ELF-1 (cell line): ENCODE data around the gene MYO16.
A peak's percentile ranks its signal among the peaks of the same experiment; 100 is the strongest.

ENCODE experiments used
- DNase-seq: peaks from one replicate; pipeline ENCODE4 v3.0.0-alpha.2; 2016; ENCODE audit warnings: low read depth, low spot score

The MYO16 gene

DNA sequence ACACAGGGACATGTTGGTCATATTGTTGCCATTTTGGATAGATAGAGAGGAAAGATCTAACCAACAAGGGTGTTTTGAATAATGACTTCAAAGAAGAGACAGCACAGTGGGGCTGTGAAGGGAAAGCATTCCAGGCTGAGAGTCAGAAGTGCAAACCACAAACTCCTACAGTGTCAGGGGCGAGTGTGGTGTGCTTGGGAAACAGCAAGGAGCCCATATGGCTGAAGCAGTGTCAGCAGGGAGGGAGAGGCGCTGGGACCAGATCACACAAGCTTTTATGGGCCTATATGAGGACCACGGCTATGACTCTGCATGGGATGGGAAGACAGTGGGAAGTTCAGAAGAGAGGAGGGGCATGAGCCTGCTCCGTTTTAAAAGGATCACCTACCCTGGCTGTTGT, 166.4 kb downstream of the MYO16 start:
- no peak for DNase-seq

DNA sequence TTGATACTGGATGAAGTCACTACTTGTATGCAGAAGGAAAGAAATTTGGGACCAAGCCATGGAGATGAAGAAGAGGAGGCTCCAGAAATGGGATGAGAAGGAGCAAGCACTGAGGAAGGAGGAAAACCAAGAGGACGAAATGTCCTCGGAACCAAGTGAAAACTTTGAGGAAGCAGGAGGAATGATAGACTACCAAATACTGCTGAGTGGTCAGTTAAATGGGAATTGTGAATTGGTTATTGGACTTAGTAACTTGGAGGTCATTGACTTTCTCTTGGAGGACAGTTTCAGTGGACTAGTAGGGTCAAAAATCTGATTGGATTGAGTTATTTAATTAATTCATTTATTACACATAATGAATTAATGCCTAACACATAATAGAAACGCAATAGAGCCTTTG, 167.9 kb downstream of the MYO16 start:
- DNase-seq: no peak

DNA sequence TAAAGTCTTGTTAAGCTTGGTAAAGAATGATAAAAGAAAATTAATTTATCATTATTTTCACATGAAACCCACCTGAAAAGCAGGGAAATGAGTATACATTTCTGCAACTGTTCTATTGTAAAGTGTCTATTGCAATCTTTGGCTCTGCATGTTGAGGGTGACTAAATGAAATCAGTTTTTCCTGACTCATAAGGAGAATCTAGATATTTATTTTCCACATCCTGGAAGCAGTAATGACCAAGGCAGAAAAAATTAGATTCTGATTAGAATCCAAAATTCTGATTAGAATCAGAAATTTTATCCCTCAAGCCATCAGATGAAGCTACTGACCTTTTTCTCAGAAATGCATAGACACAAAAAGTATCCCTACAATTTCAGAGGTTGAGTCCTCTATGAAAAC, 178.4 kb downstream of the MYO16 start:
- DNase-seq: no peak

DNA sequence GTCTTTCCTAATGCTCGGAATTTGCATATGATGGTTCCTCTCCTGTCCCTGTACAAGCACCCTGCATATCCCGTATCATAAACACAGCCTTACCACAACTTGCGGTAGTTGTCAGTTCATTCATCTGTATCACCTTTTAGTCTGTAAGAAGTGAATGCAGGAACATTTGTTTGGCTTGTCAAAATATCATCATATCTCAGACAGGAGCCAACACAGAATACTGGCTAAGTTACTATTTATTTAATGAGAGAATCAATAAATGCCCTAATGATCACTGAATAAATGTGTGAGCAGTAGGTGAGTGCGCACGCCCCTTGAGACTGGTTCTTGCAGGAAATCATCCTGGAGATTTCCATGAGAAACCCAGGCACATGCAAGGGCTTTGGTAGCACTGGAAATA, 182.8 kb downstream of the MYO16 start:
- no peak for DNase-seq

DNA sequence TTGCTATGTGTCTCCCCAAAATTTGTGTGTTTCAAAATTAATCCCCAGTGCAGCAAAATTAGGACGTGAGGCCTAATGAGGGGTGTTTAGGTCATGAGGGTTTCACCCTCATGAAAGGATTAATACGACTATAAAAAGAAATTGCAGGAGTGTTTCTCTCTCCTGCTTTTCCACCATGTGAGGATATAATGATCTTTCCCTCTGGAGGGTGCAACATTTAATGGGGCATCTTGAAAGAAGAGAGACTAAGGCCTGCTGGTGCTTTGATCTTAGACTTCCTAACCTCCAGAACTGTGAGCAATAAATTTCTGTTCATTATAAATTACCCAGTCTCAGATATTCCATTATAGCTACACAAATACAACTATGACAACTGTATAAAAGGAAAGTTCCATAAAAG, 183.2 kb downstream of the MYO16 start:
- DNase-seq: no peak

DNA sequence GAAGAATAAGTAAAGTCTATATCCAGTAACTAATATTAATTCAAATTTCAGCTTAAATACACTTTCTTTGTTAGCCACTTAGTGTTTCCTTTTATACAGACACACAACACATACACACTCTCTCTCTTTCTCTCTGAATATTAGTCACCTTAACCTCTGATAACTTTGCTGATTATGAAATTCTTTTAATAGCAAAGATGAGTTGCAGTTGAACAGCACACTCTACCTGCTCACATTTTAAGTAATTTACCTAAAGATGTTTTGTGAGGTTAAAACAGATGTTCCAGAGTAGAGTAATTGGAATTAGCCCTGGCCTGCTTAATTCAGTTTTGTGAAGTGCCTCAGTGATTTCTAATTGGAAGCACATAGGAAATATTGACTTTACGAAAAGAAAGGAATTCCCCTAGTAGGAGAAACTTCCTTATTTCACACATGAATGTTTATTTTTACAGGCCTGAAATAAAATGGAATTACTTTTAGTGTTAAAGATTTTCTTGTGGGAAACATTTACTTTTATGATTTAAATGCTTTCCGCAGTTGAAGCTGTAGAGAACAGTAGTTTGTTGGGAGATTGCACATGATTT, 184.3 kb downstream of the MYO16 start:
- no peak for DNase-seq

DNA sequence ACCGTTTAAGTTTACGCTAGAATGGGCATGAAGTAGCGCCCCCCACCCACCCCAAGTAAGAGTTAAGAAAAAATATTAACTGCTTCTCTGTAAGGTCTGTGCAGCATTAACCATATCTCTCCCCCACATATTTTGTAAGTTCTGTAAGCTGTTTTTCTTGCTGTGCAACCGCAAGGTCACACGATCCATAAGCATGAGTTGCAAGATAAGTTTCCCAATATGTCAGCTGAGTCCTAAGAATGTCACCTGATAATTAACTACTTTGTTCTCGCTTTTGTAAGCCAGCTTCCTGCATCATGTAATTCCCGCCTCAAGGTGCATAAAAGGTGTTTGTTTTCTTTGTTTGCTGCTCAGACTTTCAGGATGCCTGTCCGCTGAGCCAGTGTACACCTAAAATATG, 187.0 kb downstream of the MYO16 start:
- no peak for DNase-seq

DNA sequence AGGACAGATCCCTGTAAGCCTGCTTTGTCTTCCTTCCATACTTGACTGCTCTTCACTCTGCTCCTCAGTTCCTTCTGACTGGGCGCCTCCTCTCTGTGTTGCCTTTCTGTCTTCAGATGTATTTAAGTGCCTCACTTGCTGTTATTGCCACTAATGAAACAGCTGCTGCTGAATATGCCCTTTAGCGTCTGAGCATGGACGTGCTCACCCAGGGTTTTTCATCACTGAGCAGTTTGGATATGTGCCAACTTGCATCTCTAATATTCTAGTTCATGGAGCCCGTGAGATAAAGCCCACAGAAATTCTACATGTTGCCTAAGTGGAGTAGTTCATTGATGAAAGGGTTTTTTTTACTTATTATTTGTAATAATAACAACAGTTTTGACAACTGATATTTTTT, 198.2 kb downstream of the MYO16 start:
- DNase-seq: no peak

DNA sequence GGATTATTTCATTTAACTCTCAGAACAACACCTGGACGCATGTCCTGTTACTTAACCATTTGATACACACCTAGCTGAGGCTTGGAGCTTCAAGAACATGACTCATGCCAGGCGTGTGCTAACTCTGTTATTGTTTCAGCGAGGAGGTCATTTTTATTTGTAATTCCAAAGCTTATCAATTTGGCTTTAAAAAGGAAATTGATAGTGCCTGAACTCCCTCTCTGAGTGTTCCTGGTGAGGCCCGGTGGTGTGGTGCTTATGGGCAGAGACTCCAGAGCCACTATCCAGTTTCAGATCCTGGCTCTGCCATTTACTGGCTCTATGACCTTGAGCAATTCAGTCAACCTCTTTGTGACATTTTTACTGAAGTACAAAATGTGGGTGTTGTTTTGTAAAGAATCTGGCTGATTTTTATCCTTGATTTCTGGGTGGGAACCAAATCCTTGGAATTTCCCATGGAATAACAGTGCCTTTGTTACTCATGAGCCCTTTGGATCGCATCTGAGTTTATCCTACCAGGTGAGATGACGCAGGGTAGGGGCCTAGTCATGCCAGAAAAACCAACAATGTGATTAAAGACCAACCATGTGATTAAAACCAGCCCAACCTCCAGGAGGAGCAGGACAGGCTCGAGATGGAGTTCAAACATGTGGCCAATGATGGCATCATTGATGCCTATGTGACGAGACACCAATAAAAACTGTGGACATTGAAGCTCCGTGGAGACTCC, 198.8 kb downstream of the MYO16 start:
- DNase-seq: no peak

DNA sequence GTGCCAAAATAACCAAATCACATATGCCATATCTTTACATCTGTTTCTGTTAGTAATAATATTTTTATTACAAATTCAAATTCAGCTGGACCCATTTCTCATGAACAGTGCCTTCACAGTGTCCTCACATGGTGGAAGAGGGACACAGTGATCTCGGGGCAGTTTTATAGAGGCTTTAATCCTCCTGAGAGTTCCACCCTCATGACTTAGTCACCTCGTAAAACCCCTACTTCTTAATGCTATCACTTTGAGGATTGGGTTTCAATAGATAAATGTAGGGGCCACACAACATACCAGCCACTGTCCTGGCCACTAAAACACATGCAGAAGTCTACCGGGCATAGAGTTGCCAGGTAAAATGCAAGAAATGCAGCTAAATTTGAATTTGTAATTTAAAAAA, 201.5 kb downstream of the MYO16 start:
- no peak for DNase-seq

DNA sequence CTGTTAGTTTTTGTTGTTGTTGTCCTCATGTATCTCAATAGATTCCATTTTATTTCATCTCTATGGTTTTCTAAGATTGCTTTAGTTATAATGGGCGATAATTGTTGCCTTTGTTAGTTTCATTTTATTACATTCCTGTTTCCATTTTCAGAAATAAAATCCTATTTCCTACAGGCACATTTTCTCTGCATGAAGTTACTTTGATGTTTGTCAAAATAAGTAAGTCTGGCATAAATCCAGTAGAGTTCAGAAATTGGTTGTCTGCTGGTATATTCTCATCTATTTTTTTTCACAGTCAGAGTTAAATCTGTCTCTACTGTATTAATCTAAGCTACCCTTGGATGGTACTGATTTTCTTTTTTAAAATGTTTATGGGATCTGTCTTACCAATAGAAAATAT, 204.1 kb downstream of the MYO16 start:
- DNase-seq: no peak

DNA sequence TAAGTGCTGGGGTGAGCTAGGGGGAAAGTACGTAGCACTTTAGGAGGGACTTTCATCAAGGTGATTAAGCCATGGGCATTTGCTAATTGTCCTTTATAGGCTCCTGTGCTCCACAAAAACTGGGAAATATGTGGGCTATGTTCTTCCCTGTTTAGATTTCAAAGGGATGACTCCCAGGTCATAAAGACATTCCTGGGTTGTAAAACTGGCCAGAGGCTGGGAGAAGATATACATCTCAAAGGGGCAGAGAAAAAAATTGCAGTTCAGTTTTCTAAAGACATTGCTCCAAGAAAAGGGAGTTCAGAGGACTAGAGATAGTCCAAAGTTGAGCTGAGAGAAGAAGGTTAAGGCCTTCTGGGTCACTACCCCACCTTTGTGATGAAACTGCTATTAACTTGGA, 204.8 kb downstream of the MYO16 start:
- peak; percentile 25 for DNase-seq

DNA sequence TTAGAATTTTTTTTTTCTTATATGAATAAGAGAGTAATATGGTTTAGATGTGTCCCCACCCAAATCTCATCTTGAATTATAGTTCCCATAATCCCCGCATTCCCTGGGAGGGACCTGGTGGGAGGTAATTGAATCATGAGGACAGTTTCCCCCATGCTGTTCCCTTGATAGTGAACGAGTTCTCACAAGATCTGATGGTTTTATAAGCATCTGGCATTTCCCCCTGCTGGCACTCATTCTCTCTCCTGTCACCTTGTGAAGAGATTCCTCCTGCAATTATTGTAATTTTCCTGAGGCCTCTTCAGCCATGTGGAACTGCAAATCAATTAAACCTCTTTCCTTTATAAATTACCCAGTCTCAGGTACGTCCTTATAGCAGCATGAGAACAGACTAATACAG, 205.7 kb downstream of the MYO16 start:
- no peak for DNase-seq

DNA sequence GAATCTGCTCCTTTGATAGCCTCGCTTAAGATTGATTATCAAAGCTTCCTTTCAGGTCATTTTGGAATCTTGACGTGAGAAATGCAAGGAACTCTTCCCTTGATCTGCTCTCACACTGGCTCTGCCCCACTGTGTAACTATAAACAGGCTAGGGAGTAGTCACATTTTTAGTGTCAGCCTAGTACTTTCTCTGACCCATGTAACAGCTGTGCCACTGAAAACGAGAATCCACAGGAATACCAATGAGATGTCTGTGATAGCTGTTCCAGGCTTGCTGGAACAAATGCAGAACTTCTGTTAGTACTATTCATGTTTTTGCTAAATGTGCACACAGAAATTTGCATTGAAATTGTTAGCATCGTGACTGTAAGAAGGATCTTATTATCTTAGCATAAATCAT, 221.3 kb downstream of the MYO16 start:
- DNase-seq: no peak

DNA sequence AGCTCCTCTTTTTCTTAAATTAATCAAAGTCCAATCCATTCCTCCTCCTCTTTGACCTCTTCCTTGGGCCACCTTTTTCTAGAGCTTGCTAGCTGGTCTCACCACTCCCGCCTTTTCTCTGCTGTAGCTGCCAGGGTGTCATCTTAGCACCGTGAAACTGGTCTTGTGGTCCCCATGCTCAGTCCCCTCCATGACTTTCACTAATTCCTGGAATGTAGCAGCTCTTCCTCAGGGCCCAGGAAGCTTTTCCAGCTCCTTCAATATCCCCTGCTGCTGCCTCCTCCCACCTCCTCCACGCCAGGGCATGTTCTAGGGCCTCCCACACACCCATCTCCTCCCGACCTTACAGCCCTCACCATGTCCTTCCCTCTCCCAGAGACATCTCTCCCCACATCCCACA, 222.2 kb downstream of the MYO16 start:
- DNase-seq: no peak

DNA sequence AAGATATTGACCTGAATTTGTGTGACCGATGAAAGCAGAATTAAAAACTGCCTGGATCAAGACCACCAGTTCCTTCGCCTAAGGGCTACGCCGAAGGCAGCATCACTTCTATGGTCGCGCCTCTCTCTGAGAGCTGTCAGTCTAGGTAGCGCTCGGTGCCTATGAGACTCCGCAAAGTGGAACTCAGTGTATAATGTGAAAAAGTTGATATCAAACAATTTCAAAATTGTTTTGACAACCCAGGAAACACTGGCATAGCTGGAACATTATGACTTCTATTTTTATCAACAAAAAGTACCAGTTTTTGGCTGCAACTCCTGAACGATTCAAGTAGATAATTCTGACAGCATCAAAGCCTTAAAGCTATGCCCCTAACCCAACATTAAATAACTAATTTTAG, 223.6 kb downstream of the MYO16 start:
- no peak for DNase-seq

DNA sequence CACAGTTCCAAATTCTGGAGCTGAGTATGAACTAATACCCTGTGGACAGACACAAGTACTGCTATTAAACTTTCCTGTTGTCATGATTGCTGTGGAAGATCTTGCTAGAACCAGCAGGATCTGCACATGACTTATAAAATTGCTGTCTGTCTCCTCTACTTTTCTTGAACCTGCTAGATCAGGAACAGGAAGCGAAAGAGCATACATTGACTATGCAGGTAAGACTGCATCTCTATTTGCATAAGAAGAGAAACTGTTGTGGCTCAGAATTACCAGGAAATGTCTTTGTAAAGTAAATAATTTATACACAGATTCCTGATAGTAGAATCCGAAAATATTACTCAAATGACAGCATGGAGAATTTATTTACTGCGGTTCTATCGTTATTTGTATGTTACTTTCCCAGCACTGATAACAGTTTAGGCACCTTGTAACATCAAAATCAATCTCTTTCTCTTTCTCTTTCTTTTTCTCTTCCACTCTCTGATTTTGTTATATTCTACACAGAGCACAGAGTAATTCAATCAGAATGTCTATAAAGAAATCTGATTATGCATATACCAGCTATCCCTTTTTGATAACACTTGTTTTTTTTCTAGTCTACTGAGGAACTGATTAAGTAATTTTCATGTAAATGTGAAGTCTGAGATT, 226.5 kb downstream of the MYO16 start:
- no peak for DNase-seq

DNA sequence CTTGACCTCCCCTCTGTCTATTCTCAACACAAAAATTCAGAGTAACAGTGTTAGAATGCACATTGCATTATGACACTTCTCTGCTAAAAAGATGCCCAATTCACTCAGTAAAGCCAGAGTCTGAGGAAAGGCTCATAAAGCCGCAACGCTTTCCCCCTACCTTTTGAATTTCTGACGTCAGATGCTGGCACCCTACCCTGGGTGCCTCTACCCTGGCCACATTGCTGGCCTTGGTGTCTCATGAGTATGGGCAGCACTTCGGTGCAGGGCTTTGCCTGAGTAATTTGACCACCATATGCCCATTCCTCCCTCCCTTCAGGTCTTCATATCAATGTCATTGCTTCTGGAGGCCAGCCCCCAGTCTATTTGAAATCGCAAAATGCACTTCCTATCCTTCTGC, 229.3 kb downstream of the MYO16 start:
- no peak for DNase-seq

DNA sequence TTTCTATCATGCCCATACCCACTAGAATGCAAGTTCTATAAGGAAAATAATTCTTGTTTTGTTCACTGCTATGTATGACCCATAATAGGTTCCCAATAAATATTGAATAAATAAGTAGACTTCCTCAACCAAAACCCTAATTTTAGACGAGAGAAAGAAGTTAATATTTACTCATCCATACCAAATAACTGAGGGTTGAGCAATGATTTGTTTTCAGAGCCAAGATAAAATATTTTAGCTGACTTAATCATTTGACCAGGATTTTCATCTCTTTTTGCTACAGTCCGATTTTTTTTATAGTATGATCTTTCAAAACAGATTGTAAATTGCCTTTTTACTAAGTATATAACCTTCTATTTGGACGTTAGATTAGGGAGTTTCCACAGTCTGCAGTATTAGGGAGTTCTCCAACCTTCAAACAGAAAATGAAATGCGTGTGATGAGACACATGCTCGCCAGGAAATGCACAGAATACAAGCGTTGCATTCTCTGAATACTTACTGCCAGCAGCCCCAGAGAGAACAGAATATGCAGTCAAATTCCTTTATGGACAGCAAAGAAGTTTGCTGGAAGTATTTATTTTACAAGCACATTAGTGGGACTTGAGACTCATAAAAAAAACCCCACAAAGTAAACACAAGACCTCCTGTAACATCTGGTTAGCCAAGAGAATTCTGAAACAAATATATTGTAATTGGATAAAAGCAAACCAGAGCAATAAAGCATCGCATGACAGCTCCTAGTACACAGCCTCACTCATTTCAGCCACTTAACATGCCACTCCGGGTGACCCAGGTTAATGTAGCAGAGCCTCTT, 230.0 kb downstream of the MYO16 start:
- DNase-seq: no peak

DNA sequence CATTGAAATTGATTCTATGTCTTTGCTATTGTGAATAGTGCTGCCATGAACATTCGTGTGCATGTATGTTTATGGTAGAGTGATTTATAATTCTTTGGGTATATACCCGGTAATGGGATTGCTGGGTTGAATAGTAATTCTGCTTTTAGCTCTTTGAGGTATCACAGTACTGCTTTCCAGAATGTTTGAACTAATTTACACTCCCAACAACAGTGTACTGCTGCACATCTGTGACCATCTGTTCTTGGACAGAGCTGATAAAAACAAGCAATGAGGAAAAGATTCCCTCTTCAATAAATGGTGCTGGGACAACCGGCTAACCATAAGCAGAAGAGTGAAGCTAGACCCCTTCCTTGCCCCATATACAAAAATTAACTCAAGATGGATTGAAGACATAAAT, 231.0 kb downstream of the MYO16 start:
- no peak for DNase-seq

DNA sequence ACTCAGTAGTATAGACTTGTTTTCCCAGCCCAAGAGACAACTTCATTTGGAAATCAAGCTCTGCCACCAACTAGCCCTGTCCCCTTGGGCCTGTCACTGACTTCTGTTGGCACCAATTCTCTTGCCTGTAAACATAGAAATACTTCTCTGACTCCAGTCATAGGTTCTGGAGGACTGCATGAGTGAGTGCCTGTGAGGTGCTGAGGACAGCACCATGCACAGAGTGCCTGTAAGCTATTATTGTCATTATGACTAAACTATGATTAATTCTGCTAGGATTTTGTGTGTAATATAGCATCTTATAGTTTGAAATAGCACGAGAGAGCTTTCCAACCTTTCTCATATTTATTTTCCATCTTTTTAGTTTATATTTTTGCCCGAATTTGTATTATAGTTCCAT, 247.9 kb downstream of the MYO16 start:
- DNase-seq: no peak

DNA sequence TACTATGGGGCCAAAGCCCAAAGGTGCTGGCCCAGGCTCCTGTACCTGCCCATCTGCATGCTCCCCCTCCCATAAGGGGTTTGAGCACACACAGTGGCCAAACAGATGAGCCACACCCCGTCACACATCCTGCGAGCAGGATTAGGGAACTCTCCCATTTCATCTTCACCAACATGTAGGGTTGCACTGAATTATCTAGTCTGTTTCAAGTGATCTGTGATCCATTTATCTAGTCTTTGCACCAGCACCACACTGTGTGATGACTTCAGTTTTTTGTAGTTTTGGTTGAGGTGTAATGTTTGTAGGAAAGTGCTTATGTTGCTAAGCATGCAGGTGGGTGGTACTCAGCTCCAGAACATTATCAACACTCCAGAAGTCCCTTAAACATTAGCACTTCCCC, 249.3 kb downstream of the MYO16 start:
- no peak for DNase-seq
